Measurements from ENCODE around the gene SLC51B. TPM values are rescaled to one million over a fixed set of nuclear protein-coding genes. Genes with fewer than 3 reads are reported as not detected.

Gene SLC51B
- polyA plus RNA-seq, 2 of the 4 experiments (the other 2 are of a cell fraction) = 12.2 to 16.1 TPM

GRCh38 chr15:65057549-65057940 lies 12.4 kb downstream of the SLC51B start:
- peak in 1 of 2 experiments; percentile 66 for DNase-seq (ENCODE audit: low read depth in 1 of 2, low spot score in 1 of 2)
- CTCF ChIA-PET = interaction anchor here (1.2 to 33.7 kb wide), 4 partner anchors 3 to 214 kb away, joined by 6 to 1280 read pairs (median 663); partner anchors contain the start of genes KBTBD13, RASL12 and SLC51B
- TF ChIP-seq, protein P1, sequence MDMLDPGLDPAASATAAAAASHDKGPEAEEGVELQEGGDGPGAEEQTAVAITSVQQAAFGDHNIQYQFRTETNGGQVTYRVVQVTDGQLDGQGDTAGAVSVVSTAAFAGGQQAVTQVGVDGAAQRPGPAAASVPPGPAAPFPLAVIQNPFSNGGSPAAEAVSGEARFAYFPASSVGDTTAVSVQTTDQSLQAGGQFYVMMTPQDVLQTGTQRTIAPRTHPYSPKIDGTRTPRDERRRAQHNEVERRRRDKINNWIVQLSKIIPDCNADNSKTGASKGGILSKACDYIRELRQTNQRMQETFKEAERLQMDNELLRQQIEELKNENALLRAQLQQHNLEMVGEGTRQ (IDR thresholded peaks at IDR 0.05) = peak; percentile 63
- no peak for TF ChIP-seq MAFK (IDR thresholded peaks at IDR 0.05; ENCODE audit: partially characterized antibody)
- Histone ChIP-seq H3K27ac (peak overlapping the region; percentile 56 to 75; a peak in 5 of 6 replicates), H3K4me3 (no peak overlapping the region), H3K4me1 (peaks cover 40% of the 10 kb centered on the region), H3K9me3 (no peaks in the 10 kb centered on the region), H3K4me2 (peak overlapping the region; percentile 48)
- POLR2A ChIA-PET = no interaction called here
- ATAC-seq = peak in 1 of 2 experiments; percentile 47; a peak in 4 of 6 replicates
- no peak for FAIRE-seq
- WGBS (ENCODE audit: missing lambda C conversion rate) = 80% methylated on average over 8 of the region's 8 CpGs

DNA sequence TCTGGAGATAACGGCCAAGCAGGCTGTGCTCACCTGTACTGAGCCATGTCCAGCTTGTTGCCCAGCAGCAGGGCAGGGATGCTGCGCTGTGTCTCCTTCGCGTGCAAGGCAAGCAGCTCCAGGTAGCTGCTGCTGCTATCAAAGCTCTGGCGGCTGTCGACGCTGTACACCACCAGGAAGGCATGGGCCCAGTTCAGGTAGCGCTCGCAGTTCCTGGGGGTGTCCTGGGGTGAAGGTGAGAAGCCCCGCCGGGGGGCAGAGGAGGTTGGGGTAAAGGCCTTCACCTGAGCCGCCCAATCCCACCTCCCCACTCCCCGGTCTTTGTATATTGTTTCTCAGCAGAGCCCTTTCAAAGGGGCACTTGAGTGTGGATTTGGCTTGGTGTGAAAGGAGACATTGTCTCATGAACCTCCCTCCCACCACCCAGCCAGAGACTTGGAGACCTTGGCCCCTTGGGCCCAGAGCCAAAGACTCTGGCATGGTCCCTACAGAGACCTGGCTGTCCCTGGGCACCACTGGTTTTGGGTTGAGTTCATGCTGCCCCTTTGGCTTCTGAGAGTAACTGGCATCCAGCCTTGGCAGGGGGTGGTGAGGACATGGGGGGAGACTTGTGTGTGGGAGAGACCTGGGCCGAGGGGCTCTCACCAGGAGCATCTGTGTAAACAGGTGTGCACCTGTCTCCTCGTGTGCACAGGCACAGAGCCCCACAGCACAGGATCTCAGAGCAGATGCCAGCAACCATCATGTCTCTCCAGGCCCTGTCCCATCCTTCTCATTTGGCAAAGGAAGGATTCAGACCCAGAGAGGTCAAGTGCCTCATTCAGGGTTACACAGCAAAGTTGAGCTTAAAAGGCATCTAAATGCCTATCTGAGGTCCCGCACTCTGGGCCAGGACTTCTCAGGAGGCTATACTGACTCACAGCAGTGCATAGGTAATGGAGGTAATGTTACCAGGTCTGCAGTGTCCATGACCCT lies 13.5 kb downstream of the SLC51B start:
- no peaks in the 10 kb centered on the region for H3K9me3 ChIP-seq
- DNase-seq (ENCODE audit: low read depth in 1 of 2, low spot score in 1 of 2) (no peak), ATAC-seq (no peak), FAIRE-seq (no peak)
- ChIA-PET POLR2A (interaction anchor here (0.5 kb wide), 1 partner anchor 480 kb away, joined by 7 read pairs; no protein-coding TSS in a partner anchor), CTCF (interaction anchor here (1.2 to 33.7 kb wide), 5 partner anchors 4 to 213 kb away, joined by 3 to 1280 read pairs (median 46); partner anchors contain the start of genes KBTBD13, RASL12 and SLC51B)
- peaks cover 40% of the 10 kb centered on the region for H3K4me1 ChIP-seq
- H3K4me2 ChIP-seq = no peak overlapping the region
- peak overlapping the region in 1 of 2 experiments; percentile 75; a peak in 3 of 6 replicates for H3K27ac ChIP-seq
- H3K4me3 ChIP-seq = no peak overlapping the region
- TF ChIP-seq, protein P2, sequence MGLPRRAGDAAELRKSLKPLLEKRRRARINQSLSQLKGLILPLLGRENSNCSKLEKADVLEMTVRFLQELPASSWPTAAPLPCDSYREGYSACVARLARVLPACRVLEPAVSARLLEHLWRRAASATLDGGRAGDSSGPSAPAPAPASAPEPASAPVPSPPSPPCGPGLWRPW (IDR thresholded peaks at IDR 0.05) = no peak
- TF ChIP-seq FOSB (CRISPR knock-in tag; IDR thresholded peaks at IDR 0.05) (no peak), ELK1 (IDR thresholded peaks at IDR 0.05; ENCODE audit: low read depth, low read length) (no peak), EHF (CRISPR knock-in tag; IDR thresholded peaks at IDR 0.05) (no peak), HOXA7 (CRISPR knock-in tag; IDR thresholded peaks at IDR 0.05) (no peak), POLR2A (IDR thresholded peaks at IDR 0.05; ENCODE audit: low read length) (no peak), CBX2 (IDR thresholded peaks at IDR 0.05; ENCODE audit: borderline replicate concordance, low read depth) (no peak)
- TF ChIP-seq, protein P3, sequence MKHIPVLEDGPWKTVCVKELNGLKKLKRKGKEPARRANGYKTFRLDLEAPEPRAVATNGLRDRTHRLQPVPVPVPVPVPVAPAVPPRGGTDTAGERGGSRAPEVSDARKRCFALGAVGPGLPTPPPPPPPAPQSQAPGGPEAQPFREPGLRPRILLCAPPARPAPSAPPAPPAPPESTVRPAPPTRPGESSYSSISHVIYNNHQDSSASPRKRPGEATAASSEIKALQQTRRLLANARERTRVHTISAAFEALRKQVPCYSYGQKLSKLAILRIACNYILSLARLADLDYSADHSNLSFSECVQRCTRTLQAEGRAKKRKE (CRISPR knock-in tag; IDR thresholded peaks at IDR 0.05; ENCODE audit: low read depth) = no peak
- TF ChIP-seq, protein P4, sequence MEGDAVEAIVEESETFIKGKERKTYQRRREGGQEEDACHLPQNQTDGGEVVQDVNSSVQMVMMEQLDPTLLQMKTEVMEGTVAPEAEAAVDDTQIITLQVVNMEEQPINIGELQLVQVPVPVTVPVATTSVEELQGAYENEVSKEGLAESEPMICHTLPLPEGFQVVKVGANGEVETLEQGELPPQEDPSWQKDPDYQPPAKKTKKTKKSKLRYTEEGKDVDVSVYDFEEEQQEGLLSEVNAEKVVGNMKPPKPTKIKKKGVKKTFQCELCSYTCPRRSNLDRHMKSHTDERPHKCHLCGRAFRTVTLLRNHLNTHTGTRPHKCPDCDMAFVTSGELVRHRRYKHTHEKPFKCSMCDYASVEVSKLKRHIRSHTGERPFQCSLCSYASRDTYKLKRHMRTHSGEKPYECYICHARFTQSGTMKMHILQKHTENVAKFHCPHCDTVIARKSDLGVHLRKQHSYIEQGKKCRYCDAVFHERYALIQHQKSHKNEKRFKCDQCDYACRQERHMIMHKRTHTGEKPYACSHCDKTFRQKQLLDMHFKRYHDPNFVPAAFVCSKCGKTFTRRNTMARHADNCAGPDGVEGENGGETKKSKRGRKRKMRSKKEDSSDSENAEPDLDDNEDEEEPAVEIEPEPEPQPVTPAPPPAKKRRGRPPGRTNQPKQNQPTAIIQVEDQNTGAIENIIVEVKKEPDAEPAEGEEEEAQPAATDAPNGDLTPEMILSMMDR (IDR thresholded peaks at IDR 0.05) = no peak
- 93% methylated on average over 15 of the region's 16 CpGs for WGBS (ENCODE audit: missing lambda C conversion rate)

- Histone ChIP-seq H3K4me2 (no peak overlapping the region), H3K4me3 (no peak overlapping the region), H3K9me3 (no peaks in the 10 kb centered on the region), H3K27ac (peak overlapping the region in 1 of 2 experiments; percentile 5; a peak in 1 of 6 replicates), H3K4me1 (peaks cover 40% of the 10 kb centered on the region)
- WGBS (ENCODE audit: missing lambda C conversion rate) = 23% methylated on average over 3 of the region's 3 CpGs
- CTCF ChIA-PET = interaction anchor here (0.5 to 33.7 kb wide), 7 partner anchors 5 to 273 kb away, joined by 3 to 1280 read pairs (median 4); partner anchors contain the start of genes KBTBD13, RASL12 and SLC51B
- ATAC-seq (no peak), FAIRE-seq (no peak), DNase-seq (ENCODE audit: low read depth in 1 of 2, low spot score in 1 of 2) (no peak)
- POLR2A ChIA-PET = interaction anchor here (0.5 kb wide), 1 partner anchor 479 kb away, joined by 7 read pairs; no protein-coding TSS in a partner anchor
- TF ChIP-seq, protein P2 (IDR thresholded peaks at IDR 0.05) = no peak
- no peak for TF ChIP-seq HDAC2 (IDR thresholded peaks at IDR 0.05)
- TF ChIP-seq MYC (IDR thresholded peaks at IDR 0.05; ENCODE audit: borderline replicate concordance, low read length) = no peak
- no peak for TF ChIP-seq EHMT2 (IDR thresholded peaks at IDR 0.05; ENCODE audit: low read depth)
- TF ChIP-seq ELK1 (IDR thresholded peaks at IDR 0.05; ENCODE audit: low read depth, low read length) = no peak
- TF ChIP-seq RAD21 (conservative IDR thresholded peaks at IDR 0.05 in 1 of 2, IDR thresholded peaks at IDR 0.05 in 1 of 2) = no peak
- no peak for TF ChIP-seq ESRRA (IDR thresholded peaks at IDR 0.05; ENCODE audit: borderline replicate concordance, low read length)
- TF ChIP-seq HOXB5 (CRISPR knock-in tag; IDR thresholded peaks at IDR 0.05) = no peak
- TF ChIP-seq, protein P5, sequence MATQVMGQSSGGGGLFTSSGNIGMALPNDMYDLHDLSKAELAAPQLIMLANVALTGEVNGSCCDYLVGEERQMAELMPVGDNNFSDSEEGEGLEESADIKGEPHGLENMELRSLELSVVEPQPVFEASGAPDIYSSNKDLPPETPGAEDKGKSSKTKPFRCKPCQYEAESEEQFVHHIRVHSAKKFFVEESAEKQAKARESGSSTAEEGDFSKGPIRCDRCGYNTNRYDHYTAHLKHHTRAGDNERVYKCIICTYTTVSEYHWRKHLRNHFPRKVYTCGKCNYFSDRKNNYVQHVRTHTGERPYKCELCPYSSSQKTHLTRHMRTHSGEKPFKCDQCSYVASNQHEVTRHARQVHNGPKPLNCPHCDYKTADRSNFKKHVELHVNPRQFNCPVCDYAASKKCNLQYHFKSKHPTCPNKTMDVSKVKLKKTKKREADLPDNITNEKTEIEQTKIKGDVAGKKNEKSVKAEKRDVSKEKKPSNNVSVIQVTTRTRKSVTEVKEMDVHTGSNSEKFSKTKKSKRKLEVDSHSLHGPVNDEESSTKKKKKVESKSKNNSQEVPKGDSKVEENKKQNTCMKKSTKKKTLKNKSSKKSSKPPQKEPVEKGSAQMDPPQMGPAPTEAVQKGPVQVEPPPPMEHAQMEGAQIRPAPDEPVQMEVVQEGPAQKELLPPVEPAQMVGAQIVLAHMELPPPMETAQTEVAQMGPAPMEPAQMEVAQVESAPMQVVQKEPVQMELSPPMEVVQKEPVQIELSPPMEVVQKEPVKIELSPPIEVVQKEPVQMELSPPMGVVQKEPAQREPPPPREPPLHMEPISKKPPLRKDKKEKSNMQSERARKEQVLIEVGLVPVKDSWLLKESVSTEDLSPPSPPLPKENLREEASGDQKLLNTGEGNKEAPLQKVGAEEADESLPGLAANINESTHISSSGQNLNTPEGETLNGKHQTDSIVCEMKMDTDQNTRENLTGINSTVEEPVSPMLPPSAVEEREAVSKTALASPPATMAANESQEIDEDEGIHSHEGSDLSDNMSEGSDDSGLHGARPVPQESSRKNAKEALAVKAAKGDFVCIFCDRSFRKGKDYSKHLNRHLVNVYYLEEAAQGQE (IDR thresholded peaks at IDR 0.05) = no peak
These were observed 14.2 kb downstream of the SLC51B start for GRCh38 chr15:65059369-65059750.
